Measurements from ENCODE around the gene IL36A.

Gene IL36A

DNA sequence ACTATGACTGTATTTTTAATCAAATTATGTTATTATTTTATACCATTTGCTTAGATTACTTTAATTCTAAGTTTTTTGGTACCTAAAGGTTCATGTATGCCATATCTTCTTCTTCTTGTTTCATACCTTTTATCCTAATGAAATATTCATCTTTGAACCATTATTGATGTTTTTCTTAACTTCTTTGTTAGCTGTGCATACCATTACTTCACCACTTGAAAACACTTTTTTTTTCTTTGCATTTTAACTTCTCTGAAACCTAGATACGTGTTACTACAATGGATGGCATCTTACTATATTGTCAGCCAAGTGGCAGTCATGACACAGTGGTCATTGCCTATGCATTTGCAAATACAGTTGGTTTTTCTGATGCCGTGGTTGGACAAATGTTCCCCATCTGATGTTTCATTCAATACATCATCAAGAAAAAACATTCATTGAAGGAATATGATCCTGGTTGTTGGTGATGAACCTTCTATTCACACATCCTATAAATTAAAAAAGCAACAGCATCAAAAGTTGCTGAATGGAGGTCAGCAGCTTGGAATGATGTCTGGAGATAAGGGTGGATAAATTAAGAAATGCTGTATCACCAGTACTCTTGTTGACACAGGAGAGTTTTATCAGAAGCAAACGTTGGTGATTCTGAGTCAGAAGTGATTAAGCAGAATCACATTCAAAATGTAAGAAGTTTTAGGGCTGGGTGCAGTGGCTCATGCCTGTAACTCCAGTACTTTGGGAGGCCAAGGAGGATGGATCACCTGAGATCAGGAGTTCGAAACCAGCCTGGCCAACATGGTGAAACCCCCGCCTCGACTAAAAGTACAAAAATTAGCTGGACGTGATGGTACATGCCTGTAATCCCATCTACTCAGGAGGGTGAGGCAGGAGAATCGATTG is 7.4 kb downstream of the IL36A start:
- DNase-seq (ENCODE audit: low spot score) = peak; percentile 27
- H3K27ac ChIP-seq = no peak overlapping the region
- POLR2A ChIA-PET (ENCODE audit: low non-redundant PET) = no interaction called here
- CTCF ChIA-PET = no interaction called here
- TF ChIP-seq, protein P1, sequence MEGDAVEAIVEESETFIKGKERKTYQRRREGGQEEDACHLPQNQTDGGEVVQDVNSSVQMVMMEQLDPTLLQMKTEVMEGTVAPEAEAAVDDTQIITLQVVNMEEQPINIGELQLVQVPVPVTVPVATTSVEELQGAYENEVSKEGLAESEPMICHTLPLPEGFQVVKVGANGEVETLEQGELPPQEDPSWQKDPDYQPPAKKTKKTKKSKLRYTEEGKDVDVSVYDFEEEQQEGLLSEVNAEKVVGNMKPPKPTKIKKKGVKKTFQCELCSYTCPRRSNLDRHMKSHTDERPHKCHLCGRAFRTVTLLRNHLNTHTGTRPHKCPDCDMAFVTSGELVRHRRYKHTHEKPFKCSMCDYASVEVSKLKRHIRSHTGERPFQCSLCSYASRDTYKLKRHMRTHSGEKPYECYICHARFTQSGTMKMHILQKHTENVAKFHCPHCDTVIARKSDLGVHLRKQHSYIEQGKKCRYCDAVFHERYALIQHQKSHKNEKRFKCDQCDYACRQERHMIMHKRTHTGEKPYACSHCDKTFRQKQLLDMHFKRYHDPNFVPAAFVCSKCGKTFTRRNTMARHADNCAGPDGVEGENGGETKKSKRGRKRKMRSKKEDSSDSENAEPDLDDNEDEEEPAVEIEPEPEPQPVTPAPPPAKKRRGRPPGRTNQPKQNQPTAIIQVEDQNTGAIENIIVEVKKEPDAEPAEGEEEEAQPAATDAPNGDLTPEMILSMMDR (conservative IDR thresholded peaks at IDR 0.05; ENCODE audit: low read depth) = no peak

DNA sequence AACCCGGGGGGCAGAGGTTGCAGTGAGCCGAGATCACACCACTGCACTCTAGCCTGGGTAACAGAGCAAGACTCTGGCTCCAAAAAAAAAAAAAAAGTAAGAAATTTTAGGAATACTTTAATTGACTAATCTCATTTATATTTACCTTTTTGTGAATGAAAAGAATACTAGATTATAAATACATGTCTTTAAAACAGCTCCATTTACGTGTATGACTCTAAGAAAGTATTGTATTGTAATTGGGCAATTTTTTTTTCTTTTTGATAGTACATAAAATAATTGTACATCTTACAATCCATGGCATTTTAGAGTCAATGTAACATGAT is 8.0 kb downstream of the IL36A start:
- DNase-seq (ENCODE audit: low spot score) = no peak
- H3K27ac ChIP-seq = no peak overlapping the region
- POLR2A ChIA-PET (ENCODE audit: low non-redundant PET) = no interaction called here
- TF ChIP-seq, protein P1 (conservative IDR thresholded peaks at IDR 0.05; ENCODE audit: low read depth) = no peak
- CTCF ChIA-PET = interaction anchor here (0.6 kb wide), 1 partner anchor 1007 kb away, joined by 6 read pairs; no protein-coding TSS in a partner anchor

DNA sequence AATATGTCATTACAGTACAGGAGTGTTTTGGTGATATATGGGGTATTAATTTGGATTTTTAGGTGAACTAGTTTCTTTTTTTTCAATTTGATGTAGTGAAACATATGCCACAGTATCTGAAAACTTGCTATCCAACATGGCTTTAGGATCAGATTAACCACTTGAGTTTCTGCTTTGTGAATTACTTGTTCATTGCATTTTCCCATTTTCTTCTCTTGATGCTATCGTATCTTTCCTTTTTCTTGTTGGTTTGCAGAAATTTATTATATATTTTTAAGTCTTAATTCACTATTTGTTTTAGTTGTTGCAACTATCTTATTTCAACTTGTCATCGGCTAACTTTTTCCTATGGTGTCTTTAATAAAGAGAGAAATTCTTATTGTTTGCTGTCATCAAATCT is 8.8 kb downstream of the IL36A start:
- CTCF ChIA-PET = no interaction called here
- DNase-seq (ENCODE audit: low spot score) = no peak
- no peak overlapping the region for H3K27ac ChIP-seq
- TF ChIP-seq, protein P1 (conservative IDR thresholded peaks at IDR 0.05; ENCODE audit: low read depth) = no peak
- POLR2A ChIA-PET (ENCODE audit: low non-redundant PET) = no interaction called here

DNA sequence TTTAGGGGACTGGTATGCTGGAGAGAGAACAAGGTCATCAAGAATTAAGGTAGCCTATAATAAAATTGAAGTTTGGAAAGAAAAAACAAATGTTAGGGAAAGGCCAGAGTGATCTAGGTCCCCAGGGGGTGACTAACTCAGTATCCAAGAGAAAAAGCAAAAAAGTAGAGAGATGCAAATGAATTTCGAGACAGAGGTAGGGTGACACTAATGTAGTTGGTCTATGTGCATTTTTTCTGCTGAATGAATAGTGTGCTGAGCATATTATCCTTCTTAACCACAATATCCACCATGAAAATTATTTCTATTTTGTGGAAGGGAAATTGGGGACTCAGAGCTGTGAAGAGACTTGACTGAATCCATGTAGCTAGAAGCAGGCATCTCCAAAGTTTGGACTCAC is 9.8 kb downstream of the IL36A start:
- ChIA-PET CTCF (no interaction called here), POLR2A (ENCODE audit: low non-redundant PET) (no interaction called here)
- no peak for DNase-seq (ENCODE audit: low spot score)
- TF ChIP-seq, protein P1 (conservative IDR thresholded peaks at IDR 0.05; ENCODE audit: low read depth) = no peak
- no peak overlapping the region for H3K27ac ChIP-seq

DNA sequence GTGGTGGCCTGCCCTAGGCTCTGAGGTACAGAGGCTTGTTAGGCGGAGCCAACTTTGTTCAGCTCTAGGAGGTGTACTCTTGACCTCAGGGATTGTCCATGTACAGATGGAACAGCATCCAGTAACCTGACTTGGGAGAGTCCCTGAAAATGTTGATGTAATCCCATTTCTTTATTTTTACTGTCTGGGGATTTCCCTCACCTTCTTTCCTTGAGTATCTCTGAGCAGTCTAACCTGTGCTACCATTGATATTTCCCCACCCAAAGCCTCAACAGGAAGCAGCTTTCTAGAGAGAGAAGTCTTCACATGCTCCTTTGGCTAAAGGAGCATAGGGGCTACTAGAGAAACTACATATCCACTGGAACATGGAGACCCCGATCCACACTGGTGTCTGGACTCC is 10.4 kb downstream of the IL36A start:
- TF ChIP-seq, protein P1 (conservative IDR thresholded peaks at IDR 0.05; ENCODE audit: low read depth) = no peak
- CTCF ChIA-PET = no interaction called here
- POLR2A ChIA-PET (ENCODE audit: low non-redundant PET) = no interaction called here
- DNase-seq (ENCODE audit: low spot score) = no peak
- H3K27ac ChIP-seq = no peak overlapping the region

DNA sequence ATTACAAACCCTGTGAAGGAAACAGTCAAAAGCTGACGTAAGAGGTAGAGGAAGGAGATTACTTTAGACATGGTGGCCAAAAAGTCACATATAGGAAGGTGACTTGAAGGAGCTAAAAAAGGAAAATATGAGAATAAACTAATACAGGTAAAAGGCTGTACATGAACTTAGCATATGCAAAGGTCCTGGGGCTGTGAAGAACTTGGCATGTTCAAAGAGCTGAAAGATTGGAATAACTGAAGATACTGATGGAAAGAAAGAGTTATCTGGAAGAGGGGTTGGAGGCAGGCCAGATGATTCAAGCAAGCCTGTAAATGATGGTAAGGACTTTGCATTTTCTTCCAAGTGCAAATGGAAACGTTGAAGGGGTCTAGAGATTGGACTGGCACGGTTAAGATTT is 13.2 kb downstream of the IL36A start:
- TF ChIP-seq, protein P1 (conservative IDR thresholded peaks at IDR 0.05; ENCODE audit: low read depth) = no peak
- ChIA-PET POLR2A (ENCODE audit: low non-redundant PET) (no interaction called here), CTCF (interaction anchor here (1.8 kb wide), 1 partner anchor 181 kb away, joined by 5 read pairs; no protein-coding TSS in a partner anchor)
- DNase-seq (ENCODE audit: low spot score) = no peak
- no peak overlapping the region for H3K27ac ChIP-seq
